SK-N-SH (cell line): ENCODE data around the gene COL9A3. TPM values are rescaled to one million over a fixed set of nuclear protein-coding genes. Genes with fewer than 3 reads are reported as not detected.

Source experiments
- CTCF ChIA-PET: fragments of 300-600, 350-600 bp; formaldehyde crosslinking; extraction: SDS; loops from one replicate; lab custom pipeline; 2021; lab: Yijun Ruan, JAX
- POLR2A ChIA-PET: fragments of 350-600 bp; sonication (Branson Sonifier 250); formaldehyde crosslinking; extraction: SDS; loops from one replicate; lab custom pipeline; 2020; ENCODE audit warnings: antibody characterized with exemption, inconsistent platforms; lab: Yijun Ruan, JAX
- DNase-seq: peaks from one replicate; pipeline ENCODE4 v3.0.0; 2012
- H2AFZ ChIP-seq: fragments of 200-600 bp; sonication (generic); 2 replicates; pipeline ENCODE4 v1.8.1; 2016; ENCODE audit warnings: antibody characterized with exemption, mild to moderate bottlenecking, low read depth
- H3F3A ChIP-seq: fragments of 200-600 bp; sonication (generic); replicated peaks from 2 replicates; pipeline ENCODE3; 2016; ENCODE audit warnings: antibody characterized with exemption, mild to moderate bottlenecking; ENCODE audit not compliant: insufficient read depth
- H3K27ac ChIP-seq, 2 experiments: fragments of 200-500 bp in 1 of 2; fragments of 200-600 bp in 1 of 2; sonication (Bioruptor generic) in 1 of 2; sonication (generic), shearing (Covaris generic) in 1 of 2; 2 replicates each; pipeline versions ENCODE4 v1.5.1 to v1.6.1; 2014 to 2016; ENCODE audit warnings: low read depth in 2 of 2, inconsistent platforms in 1 of 2, low read length in 1 of 2, mild to moderate bottlenecking in 1 of 2, mixed read lengths in 1 of 2
- H3K27me3 ChIP-seq: fragments of 200-600 bp; sonication (generic), shearing (Covaris generic); 2 replicates; pipeline ENCODE4 v1.6.1; 2016; ENCODE audit warnings: mixed run types; ENCODE audit not compliant: insufficient read depth
- H3K36me3 ChIP-seq, 2 experiments: fragments of 200-500 bp in 1 of 2; fragments of 200-600 bp in 1 of 2; sonication (Bioruptor generic) in 1 of 2; sonication (generic) in 1 of 2; replicated peaks in 1 of 2; 2 replicates each; pipeline versions ENCODE3 to v1.5.1; 2014 to 2016; ENCODE audit warnings: low read length in 1 of 2, mild to moderate bottlenecking in 1 of 2; ENCODE audit not compliant: insufficient read depth in 2 of 2, control insufficient read depth in 1 of 2
- H3K4me1 ChIP-seq, 2 experiments: fragments of 200-500 bp in 1 of 2; fragments of 200-600 bp in 1 of 2; sonication (Bioruptor generic) in 1 of 2; sonication (generic), shearing (Covaris generic) in 1 of 2; 2 replicates each; pipeline versions ENCODE4 v1.5.1 to v1.6.1; 2014 to 2016; ENCODE audit warnings: low read depth in 1 of 2, low read length in 1 of 2, mixed run types in 1 of 2; ENCODE audit not compliant: insufficient read depth in 2 of 2, control insufficient read depth in 1 of 2
- H3K4me2 ChIP-seq: fragments of 200-600 bp; sonication (generic), shearing (Covaris generic); 2 replicates; pipeline ENCODE4 v1.6.1; 2017; ENCODE audit warnings: mixed run types
- H3K4me3 ChIP-seq, 2 experiments: fragments of 200-500 bp in 1 of 2; fragments of 200-600 bp in 1 of 2; sonication (Bioruptor generic) in 1 of 2; sonication (generic), shearing (Covaris generic) in 1 of 2; 2 replicates each; pipeline versions ENCODE4 v1.5.1 to v1.8.1; 2014 to 2016; ENCODE audit warnings: low read depth in 2 of 2, inconsistent platforms in 1 of 2, low read length in 1 of 2, mild to moderate bottlenecking in 1 of 2, mixed read lengths in 1 of 2, moderate library complexity in 1 of 2
- H3K79me2 ChIP-seq: fragments of 200-600 bp; sonication (generic); 2 replicates; pipeline ENCODE4 v1.8.1; 2017; ENCODE audit warnings: mild to moderate bottlenecking; ENCODE audit not compliant: insufficient read depth
- H3K9ac ChIP-seq: fragments of 200-600 bp; sonication (generic); 2 replicates; pipeline ENCODE4 v1.6.1; 2017; ENCODE audit warnings: mixed run types
- H3K9me2 ChIP-seq: fragments of 200-600 bp; sonication (generic); 2 replicates; pipeline ENCODE4 v1.6.1; 2017; ENCODE audit warnings: mixed run types
- H3K9me3 ChIP-seq: fragments of 200-600 bp; sonication (generic); 2 replicates; pipeline ENCODE4 v1.6.1; 2017; ENCODE audit warnings: mixed run types, mild to moderate bottlenecking, moderate library complexity
- H4K20me1 ChIP-seq: fragments of 200-600 bp; sonication (generic); 2 replicates; pipeline ENCODE4 v1.6.1; 2017; ENCODE audit warnings: mild to moderate bottlenecking, mixed run types; ENCODE audit not compliant: insufficient read depth
- CHD2 ChIP-seq: fragments of 150-350 bp; IDR thresholded peaks from 2 replicates; pipeline ENCODE4 v1.6.1; 2018; ENCODE audit warnings: low read length; ENCODE audit not compliant: partially characterized antibody
- ELF1 ChIP-seq: IDR thresholded peaks from 2 replicates; pipeline ENCODE4 v1.4.0; 2012
- FOSL2 ChIP-seq: IDR thresholded peaks from 2 replicates; pipeline ENCODE4 v1.4.0; 2012; ENCODE audit warnings: low read depth, mild to moderate bottlenecking, moderate library complexity, borderline replicate concordance
- FOXM1 ChIP-seq: IDR thresholded peaks from 2 replicates; pipeline ENCODE4 v1.4.0; 2012; ENCODE audit warnings: low read depth, mild to moderate bottlenecking
- GATA2 ChIP-seq: sonication (generic); formaldehyde crosslinking; IDR thresholded peaks from 2 replicates; pipeline ENCODE4 v1.5.0; 2020; ENCODE audit warnings: mild to moderate bottlenecking, missing genetic modification reagents
- JUND ChIP-seq: IDR thresholded peaks from 2 replicates; pipeline ENCODE4 v1.4.0; 2012
- NFIC ChIP-seq: IDR thresholded peaks from 2 replicates; pipeline ENCODE4 v1.4.0; 2012; ENCODE audit warnings: borderline replicate concordance
- RAD21 ChIP-seq: IDR thresholded peaks from 2 replicates; pipeline ENCODE4 v1.6.1; 2012; ENCODE audit warnings: mild to moderate bottlenecking, low read length
- RXRA ChIP-seq: IDR thresholded peaks from 2 replicates; pipeline ENCODE4 v1.4.0; 2012; ENCODE audit warnings: low read depth, mild to moderate bottlenecking, borderline replicate concordance
- SIN3A ChIP-seq: IDR thresholded peaks from 2 replicates; pipeline ENCODE4 v1.6.1; 2012; ENCODE audit warnings: low read depth, mild to moderate bottlenecking, low read length, moderate library complexity, borderline replicate concordance
- SMC3 ChIP-seq: IDR thresholded peaks from 2 replicates; pipeline ENCODE4 v1.6.1; 2012; ENCODE audit warnings: low read depth, low read length, improper control_type of control experiment
- TCF12 ChIP-seq: IDR thresholded peaks from 2 replicates; pipeline ENCODE4 v1.4.0; 2012
- USF1 ChIP-seq: IDR thresholded peaks from 2 replicates; pipeline ENCODE4 v1.4.0; 2012; ENCODE audit warnings: low read depth, borderline replicate concordance
- YY1 ChIP-seq: IDR thresholded peaks from 2 replicates; pipeline ENCODE4 v1.4.0; 2012; ENCODE audit warnings: low read depth, mild to moderate bottlenecking
- WGBS: methylation state at CpG from one replicate; pipeline ENCODE4 v1.1.6; 2017; ENCODE audit warnings: low lambda C conversion rate; 5-methylcytosine and 5-hydroxymethylcytosine counted together
- polyA plus RNA-seq, 3 experiments: library from polyadenylated mRNA; depleted of rRNA; stranded (reverse); fragments of >200 nt; gene quantifications; 2 replicates each; pipeline ENCODE4 v1.2.3, GENCODE V29; 2012
- TF ChIP-seq, protein P1 (sequence below): IDR thresholded peaks from 2 replicates; pipeline ENCODE4; 2012
- TF ChIP-seq, protein P2 (sequence below): IDR thresholded peaks from 2 replicates; pipeline ENCODE4 v1.4.0; 2012; ENCODE audit warnings: low read depth, borderline replicate concordance
- TF ChIP-seq, protein P3 (sequence below): IDR thresholded peaks from 2 replicates; pipeline ENCODE4 v1.4.0; 2012; ENCODE audit warnings: low read depth

The COL9A3 gene
- polyA plus RNA-seq, 1 of the 3 experiments (the other 2 are of a cell fraction) = 2.5 TPM

DNA sequence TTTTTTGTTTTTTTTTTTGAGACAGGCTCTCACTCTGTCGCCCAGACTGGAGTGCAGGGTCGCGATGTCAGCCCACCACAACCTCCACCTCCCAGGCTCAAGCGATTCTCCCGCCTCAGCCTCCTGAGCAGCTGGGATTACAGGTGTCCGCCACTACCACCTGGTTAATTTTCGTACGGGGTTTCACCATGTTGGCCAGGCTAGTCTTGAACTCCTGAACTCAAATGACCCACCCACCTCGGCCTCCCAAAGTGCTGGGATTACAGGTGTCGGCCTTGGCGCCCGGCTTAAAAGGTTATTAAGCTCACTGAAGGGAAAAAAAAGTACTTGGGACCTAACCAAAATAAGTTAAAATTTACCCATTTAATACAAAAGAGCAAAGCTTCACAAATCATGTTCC lies 42.9 kb downstream of the COL9A3 start:
- peaks cover 3% of the 10 kb centered on the region for H3F3A ChIP-seq
- peak overlapping the region; percentile 94 for H3K4me2 ChIP-seq
- TF ChIP-seq JUND (no peak), GATA2 (CRISPR knock-in tag) (no peak), FOSL2 (no peak), RAD21 (no peak), FOXM1 (no peak), SMC3 (no peak), RXRA (no peak), USF1 (no peak), SIN3A (no peak), YY1 (no peak), TCF12 (no peak), NFIC (no peak), CHD2 (no peak), ELF1 (no peak)
- TF ChIP-seq, protein P1, sequence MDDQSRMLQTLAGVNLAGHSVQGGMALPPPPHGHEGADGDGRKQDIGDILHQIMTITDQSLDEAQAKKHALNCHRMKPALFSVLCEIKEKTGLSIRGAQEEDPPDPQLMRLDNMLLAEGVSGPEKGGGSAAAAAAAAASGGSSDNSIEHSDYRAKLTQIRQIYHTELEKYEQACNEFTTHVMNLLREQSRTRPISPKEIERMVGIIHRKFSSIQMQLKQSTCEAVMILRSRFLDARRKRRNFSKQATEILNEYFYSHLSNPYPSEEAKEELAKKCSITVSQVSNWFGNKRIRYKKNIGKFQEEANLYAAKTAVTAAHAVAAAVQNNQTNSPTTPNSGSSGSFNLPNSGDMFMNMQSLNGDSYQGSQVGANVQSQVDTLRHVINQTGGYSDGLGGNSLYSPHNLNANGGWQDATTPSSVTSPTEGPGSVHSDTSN = no peak
- TF ChIP-seq, protein P2, sequence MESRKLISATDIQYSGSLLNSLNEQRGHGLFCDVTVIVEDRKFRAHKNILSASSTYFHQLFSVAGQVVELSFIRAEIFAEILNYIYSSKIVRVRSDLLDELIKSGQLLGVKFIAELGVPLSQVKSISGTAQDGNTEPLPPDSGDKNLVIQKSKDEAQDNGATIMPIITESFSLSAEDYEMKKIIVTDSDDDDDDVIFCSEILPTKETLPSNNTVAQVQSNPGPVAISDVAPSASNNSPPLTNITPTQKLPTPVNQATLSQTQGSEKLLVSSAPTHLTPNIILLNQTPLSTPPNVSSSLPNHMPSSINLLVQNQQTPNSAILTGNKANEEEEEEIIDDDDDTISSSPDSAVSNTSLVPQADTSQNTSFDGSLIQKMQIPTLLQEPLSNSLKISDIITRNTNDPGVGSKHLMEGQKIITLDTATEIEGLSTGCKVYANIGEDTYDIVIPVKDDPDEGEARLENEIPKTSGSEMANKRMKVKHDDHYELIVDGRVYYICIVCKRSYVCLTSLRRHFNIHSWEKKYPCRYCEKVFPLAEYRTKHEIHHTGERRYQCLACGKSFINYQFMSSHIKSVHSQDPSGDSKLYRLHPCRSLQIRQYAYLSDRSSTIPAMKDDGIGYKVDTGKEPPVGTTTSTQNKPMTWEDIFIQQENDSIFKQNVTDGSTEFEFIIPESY = no peak
- TF ChIP-seq, protein P3, sequence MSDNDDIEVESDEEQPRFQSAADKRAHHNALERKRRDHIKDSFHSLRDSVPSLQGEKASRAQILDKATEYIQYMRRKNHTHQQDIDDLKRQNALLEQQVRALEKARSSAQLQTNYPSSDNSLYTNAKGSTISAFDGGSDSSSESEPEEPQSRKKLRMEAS = no peak
- H2AFZ ChIP-seq = no peak overlapping the region
- no peaks in the 10 kb centered on the region for H3K9me3 ChIP-seq
- H4K20me1 ChIP-seq = peaks cover 21% of the 10 kb centered on the region
- H3K9ac ChIP-seq = peak overlapping the region; percentile 59
- CTCF ChIA-PET = interaction anchor here (0.9 to 2.1 kb wide), 5 partner anchors 11 to 52 kb away, joined by 3 to 12 read pairs (median 4); no protein-coding TSS in a partner anchor
- H3K36me3 ChIP-seq = peaks cover 8 to 22% of the 10 kb centered on the region in 2 experiments
- no peaks in the 10 kb centered on the region for H3K27me3 ChIP-seq
- H3K4me1 ChIP-seq = peaks cover 10 to 16% of the 10 kb centered on the region in 2 experiments; a peak in 3 of 4 replicates
- peak overlapping the region in 1 of 2 experiments; percentile 68; a peak in 1 of 4 replicates for H3K4me3 ChIP-seq
- 89% methylated on average over 12 of the region's 12 CpGs for WGBS
- DNase-seq = no peak
- no peak overlapping the region for H3K27ac ChIP-seq
- POLR2A ChIA-PET = no interaction called here
- no peaks in the 10 kb centered on the region for H3K9me2 ChIP-seq
- peaks cover 53% of the 10 kb centered on the region for H3K79me2 ChIP-seq
